Kidney tubule cell (primary cell): ENCODE results near the gene LMOD1.
"Not testable (repeated sequence)": the region's sequence is repeated elsewhere in the genome, so short reads cannot be mapped to it uniquely, and the experiment has no call there.

Experiments
- DNase-seq: peaks from one replicate; pipeline ENCODE4 v3.0.0-alpha.2; 2018; ENCODE audit warnings: low spot score

Gene LMOD1

DNA sequence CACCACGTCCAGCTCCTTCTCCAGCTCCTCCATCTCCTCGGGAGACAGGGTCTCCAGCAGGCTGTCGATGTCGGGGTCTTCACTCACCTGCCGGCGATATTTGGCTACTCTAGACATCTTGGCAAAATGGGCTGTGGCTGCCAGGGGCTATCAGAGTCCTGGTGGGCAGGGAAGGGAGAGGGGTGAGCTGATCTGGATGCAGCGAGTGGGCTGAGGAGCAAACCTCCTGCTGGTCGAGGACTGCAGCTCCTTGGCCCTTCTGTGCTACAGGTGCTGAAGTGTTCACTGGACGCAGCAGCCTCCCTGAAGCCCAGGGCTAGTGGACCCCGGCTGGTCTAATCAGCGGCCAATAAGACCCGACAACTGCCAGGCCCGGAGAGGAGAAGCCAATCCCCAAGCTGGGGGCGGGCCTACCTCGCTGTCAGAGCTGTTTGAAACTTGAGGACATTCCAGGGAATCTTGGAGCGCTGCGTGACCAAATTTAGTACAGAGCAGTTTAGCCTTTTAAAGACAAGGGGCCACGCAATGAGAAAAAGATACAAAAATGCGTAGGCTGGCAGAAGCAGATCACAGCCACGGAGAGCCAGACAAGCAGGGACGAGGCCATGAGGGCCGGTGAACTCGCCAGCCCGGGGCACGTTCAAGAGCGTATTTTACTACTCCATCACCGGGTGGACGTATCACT lies at the start of gene LMOD1:
LMOD1 (minus strand) TSS at position 325 of the 685 bp plus-strand sequence; CDS start at position 117, 208 bp downstream.
- peak; percentile 79 for DNase-seq

GRCh38 chr1:201990427-201990826 lies 44.1 kb upstream of the LMOD1 start:
- DNase-seq = no peak

GRCh38 chr1:201989354-201990128 lies 43.2 kb upstream of the LMOD1 start:
- DNase-seq = no peak

GRCh38 chr1:201988601-201989000 lies 42.3 kb upstream of the LMOD1 start:
- DNase-seq = no peak

DNA sequence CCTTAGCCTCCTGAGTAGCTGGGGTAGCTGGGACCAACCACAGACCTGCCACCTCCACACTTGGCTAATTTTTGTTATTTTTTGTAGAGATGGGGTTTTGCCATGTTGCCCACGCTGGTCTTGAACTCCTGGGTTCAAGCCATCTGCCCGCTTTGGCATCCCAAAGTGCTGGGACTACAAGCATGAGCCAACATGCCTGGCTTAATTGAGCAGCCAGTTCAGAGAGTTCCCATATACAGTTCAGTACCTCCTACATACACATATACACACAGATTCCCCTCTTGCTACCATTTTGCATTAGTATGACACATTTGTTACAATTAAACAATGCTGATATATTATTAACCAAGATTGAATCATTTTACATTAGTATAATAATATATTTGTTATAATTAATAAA lies 39.0 kb upstream of the LMOD1 start:
- DNase-seq = no peak

- DNase-seq = no peak
These were observed 38.1 kb upstream of the LMOD1 start for GRCh38 chr1:201984446-201984845.

- DNase-seq = no peak
These were observed 37.0 kb upstream of the LMOD1 start for GRCh38 chr1:201983380-201983805.

GRCh38 chr1:201982623-201983379 lies 36.5 kb upstream of the LMOD1 start, which contains the start of gene RNPEP:
RNPEP (plus strand) TSS chr1:201982648; CDS start chr1:201982667, 19 bp downstream.
- DNase-seq = peak; percentile 87

GRCh38 chr1:201982082-201982622 lies 35.8 kb upstream of the LMOD1 start:
- DNase-seq = no peak

DNA sequence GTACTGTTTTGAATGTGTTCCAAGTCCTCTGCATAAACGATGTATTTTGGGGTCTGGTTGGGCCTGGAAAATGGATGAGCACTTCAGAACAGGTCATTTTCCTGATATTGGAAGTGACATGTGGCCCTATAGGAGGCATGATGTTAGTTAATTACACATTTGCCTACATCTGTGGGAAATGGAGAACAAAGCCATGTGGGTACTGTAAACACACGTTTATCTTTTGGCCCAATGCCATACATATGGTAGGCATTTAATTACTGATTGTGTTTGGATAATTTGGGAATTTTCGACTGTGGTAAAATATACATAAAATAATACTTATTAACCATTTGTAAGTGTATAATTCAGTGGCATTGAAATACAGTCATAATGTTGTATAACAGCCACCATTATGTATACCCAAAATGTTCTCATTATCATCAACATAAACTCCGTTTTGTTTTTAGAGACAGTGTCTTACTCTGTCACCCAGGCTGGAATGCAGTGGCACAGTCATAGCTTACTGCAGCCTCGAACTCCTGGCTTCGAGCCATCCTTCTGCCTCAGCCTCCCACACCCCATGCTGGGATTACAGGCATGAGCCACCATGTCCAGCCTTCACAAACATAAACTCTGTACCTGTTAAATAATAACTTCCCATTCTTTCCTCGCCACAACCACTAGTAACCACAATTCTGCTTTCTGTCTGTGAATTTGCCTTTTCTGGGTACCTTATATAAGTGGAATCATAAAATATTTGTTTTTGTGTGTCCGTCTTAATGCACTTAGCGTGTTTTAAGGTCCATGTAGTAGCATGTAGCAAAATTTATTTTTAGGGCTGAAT lies 24.2 kb upstream of the LMOD1 start:
- DNase-seq = peak; percentile 82

GRCh38 chr1:201968202-201968925 lies 22.0 kb upstream of the LMOD1 start:
- no peak for DNase-seq

GRCh38 chr1:201966171-201966570 lies 19.8 kb upstream of the LMOD1 start:
- DNase-seq = peak; percentile 67

DNA sequence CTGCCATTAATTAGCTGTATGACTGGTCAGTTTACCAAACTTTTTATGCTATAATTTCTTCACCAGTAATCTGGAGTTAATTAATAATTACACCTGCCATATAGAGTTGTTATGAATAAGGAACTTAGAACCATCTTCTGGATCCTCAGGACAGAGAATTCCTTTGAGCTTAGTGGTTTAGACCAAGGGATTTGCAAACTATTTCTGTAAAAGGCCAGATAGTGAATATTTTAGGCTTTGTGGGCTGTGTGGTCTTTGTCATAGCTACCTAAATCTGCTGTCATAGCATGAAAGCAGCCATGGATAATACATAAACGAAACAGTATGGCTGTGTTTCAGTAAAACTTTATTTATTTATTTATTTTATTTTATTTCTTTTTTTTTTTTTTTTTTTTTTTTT lies 17.9 kb upstream of the LMOD1 start:
- peak; percentile 62 for DNase-seq

- not testable (repeated sequence) for DNase-seq
These were observed 16.0 kb upstream of the LMOD1 start for GRCh38 chr1:201962382-201962781.

GRCh38 chr1:201958348-201958747 lies 12.0 kb upstream of the LMOD1 start:
- no peak for DNase-seq

DNA sequence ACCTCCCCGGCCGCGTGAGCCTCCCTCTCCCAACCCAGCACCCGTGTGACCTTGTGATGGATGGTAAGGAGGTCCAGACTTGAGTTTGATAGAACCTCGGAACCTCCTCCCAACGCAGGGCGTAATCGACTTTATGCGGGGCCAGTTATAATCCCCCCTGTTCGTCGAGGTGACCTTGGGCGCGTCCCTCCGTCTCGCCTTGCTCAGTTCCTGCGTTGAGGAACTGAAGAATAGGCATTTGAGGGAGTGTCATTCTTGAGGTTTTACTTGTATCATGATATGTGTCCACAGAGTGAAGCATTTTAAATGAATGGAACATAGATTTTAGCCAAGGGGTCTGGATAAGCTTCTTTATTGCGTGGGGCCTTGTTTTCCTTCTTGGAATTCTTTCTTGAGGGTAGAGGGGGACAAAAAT lies 9.4 kb upstream of the LMOD1 start:
- DNase-seq = no peak

DNA sequence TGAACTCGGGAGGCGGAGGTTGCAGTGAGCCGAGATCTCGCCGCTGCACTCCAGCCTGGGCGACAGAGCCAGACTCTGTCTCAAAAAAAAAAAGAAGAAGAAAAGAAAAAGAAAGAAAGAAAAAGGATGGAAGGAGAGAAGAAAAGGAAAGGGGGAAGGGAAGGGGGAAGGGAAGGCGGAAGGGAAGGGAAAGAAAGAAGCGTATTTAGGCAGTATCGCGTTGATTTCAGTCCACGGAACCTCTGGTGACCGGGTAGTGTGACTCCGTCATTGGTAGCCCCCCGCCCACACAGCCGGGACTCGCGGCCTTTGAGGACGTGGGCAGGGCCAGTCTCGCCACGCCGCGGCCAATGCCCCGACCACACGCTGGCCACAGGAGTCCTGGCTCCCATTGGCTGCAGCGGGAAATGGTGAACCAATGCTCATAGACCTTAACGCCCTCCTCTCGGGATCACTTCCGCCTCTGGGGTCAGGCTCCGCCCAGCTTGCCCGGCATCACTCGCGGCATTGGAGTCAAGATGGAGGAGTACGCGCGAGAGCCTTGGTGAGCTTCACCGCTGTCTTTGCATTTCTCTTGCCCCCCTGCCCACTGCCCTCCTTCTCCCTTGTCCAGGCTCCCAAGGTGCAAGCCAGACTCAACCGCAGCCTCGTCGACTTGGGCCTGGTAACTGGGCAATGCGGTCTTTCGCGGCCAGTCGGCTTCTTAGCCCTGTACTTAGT lies 8.8 kb upstream of the LMOD1 start, which contains the start of gene TIMM17A:
TIMM17A (plus strand) TSS at position 495 of the 720 bp plus-strand sequence; CDS start at position 519, 24 bp downstream.
- peak; percentile 99 for DNase-seq

- DNase-seq = no peak
These were observed 8.1 kb upstream of the LMOD1 start for GRCh38 chr1:201954263-201955008.

DNA sequence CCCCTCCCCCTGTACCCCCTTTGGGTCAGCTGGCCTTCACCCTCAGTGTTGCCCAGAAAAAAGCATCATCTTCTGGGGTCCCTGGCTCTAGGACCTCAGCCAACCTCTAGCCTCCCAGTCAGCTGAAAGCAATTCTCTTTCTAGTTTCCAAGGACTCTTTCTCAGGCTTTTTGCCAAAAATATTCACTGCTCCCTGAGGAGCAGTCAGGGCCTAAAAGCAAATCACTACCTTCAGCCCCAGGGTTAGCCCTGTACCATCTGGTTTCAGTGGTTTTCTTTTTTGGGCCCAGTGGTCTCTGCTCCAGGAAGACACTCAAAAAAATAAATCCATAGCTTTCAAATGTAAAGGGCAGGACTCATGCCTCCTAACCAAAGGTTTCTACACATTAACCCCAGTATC lies 3.1 kb upstream of the LMOD1 start:
- DNase-seq = no peak
